NCI-H1417 (cell line): ENCODE data around the gene MYO16.
"Not testable (repeated sequence)": the region's sequence is repeated elsewhere in the genome, so short reads cannot be mapped to it uniquely, and the experiment has no call there.

Experiments
- DNase-seq, 3 experiments: peaks; one replicate each; lab custom pipeline; 2025; lab: John Stamatoyannopoulos, UW

The MYO16 gene

DNA sequence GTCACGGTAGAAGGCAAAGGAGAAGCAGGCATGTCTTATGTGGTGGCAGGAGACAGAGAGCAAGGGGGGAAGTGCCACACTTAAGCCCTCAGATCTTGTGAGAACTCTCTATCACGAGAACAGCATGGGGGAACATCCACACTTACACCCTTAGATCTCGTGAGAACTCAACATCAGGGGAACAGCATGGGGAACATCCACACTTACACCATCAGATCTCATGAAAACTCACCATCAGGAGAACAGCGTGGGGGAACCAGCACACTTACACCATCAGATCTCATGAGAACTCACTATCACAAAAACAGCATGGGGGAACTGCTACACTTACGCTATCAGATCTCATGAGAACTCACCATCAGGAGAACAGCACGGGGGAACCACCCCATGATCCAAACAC is 445.0 kb downstream of the MYO16 start:
- no peak for DNase-seq

- DNase-seq: no peak
Observed at GRCh38 chr13:109074853-109075252, 445.4 kb downstream of the MYO16 start.

DNA sequence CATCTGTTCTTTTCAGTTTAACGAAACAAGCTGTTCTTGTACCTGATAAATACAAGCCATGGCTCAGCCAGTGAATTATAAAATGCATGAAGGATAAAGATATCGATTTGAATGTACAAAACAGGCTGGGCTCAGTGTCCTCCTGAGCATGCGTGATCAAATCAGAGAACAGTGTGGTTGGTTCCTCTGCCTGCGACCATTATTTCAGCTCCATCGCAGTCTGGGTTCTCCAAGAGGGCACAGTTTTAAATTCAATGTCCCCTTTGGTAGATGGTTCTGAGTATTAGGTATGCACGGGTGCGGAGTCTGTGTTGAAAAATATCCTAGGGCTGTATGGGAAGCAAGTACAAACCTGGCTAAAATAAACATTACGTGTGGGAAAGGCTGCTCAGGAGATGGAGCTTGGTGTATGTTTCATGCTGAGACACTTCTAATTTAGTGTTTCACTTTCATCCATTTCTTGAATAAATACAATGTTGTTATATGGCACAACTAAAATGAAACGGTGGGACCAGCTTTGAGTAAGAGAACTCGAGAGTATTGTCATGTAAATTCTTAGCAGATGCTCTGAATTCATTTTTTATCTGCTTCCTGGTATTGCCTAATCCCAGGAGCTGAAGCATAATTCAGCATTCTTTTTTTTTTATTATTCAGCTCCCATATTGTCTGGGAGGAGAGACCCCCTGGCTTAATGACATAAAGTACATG is 458.7 kb downstream of the MYO16 start:
- peak in 2 of 3 experiments; percentile 28 to 32 for DNase-seq

GRCh38 chr13:109088624-109088917 is 459.2 kb downstream of the MYO16 start:
- no peak for DNase-seq

DNA sequence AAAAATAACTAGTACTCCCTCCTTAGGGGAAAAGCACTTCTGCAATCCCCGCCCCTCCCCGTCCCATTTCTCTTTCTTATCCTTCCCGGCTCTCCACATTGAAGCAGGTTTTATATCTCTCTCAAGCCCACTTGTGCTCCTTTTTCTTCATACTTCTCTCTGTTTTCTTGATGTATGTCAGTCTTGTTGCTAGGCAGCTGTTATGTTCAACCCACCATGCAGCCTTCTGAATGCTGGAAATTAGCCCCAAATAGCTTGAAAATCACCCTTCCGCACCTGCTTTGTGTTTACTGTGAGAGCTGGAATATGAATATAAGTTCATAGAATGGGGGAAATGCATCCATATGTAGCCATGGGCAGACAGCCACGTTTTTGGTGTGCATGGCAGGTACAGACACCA is 461.4 kb downstream of the MYO16 start:
- DNase-seq: peak in 2 of 3 experiments; percentile 12 to 66

DNA sequence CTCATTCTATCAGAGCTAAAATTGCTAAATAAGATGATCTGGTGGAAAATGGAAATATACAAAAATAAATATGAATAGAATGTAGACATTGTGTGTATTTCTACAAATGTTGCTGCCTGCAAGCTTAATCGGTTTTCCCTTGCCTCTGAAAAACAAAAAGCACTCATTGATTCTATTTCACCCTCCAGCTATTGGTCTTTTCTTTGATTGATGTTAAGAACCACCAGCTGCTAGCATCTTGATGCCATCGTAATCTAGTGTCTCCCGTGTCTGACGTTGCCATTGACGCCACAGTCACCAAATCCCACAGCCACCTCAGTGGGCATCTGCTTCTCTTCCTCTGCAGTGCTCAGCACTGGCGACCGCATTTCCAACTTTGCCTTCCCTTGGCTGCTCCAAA is 461.8 kb downstream of the MYO16 start:
- peak in 1 of 3 experiments; percentile 60 for DNase-seq

DNA sequence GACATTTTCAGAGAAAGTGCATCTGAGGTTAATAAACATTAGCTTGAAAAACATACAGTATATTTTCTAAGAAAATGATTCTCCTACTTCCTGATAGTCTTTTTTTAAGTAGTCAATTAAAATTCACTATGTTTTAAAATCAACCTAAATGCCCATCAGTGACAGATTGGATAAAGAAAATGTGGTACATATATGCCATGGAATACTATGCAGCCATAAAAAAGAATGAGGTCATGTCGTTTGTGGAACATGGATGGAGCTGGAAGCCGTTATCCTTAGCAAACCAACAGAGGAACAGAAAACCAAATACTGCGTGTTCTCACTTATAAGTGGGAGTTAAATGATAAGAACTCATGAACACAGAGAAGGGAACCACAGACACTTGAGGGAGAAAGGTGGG is 462.8 kb downstream of the MYO16 start:
- not testable (repeated sequence) for DNase-seq

DNA sequence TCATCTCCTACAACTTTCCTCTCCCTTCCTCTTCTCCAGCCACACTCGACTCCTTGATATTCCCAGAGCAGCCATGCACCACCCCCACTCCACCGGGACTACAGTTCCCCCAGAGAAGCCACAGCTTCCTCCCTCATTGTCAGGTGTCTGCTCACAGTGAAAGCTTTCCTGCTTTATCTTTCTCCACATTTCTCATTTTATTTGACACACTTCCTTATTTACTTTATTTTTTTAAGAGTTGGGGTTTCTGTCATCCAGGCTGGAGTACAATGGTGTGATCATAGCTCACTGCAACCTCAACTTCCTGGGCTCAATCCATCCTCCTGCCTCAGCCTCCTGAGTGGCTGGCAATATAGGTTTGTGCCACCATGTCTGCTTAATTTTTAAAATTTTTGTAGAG is 464.6 kb downstream of the MYO16 start:
- DNase-seq: no peak

GRCh38 chr13:109095126-109095525 is 465.7 kb downstream of the MYO16 start:
- DNase-seq: no peak

DNA sequence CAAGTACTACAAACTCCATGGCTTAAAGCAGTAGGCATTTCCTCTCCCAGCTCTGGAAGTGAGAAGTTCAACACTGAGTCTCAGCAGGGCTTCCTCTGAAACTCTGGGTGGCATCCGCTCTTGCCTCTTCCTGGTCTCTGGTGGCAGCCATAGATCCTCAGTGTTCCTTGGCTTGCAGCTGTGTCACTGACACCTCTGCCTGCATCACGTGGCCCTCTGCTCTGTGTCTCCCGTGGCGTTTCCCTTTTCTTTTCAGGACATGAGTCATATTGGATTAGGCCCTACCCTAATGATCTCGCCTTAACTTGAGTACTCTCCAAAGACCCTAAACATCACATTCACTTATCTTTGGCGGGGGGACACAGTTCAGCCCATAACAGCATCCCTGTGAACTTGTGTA is 466.7 kb downstream of the MYO16 start:
- DNase-seq: no peak

GRCh38 chr13:109100705-109101304 is 471.4 kb downstream of the MYO16 start:
- peak in 1 of 3 experiments; percentile 63 for DNase-seq

GRCh38 chr13:109101550-109102144 is 472.2 kb downstream of the MYO16 start:
- DNase-seq: no peak

DNA sequence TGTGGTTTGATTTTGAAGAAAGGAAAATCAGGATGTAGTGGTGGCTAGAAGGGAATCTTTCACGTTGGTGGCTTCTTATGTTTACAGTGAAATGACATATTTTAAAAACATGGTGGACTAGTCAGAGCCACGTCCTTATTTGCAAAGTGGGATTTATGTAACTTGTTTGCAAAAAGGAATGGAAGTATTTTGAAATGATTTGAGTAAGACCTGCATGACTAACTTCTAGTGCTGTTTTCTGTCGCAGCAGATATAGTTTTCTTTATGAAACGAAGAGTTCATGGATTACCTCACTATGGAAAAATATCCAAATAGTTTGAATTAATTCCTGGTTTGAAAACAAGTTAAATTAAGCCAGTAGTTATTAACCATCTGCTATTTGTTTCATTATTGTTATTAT is 476.5 kb downstream of the MYO16 start:
- no peak for DNase-seq

DNA sequence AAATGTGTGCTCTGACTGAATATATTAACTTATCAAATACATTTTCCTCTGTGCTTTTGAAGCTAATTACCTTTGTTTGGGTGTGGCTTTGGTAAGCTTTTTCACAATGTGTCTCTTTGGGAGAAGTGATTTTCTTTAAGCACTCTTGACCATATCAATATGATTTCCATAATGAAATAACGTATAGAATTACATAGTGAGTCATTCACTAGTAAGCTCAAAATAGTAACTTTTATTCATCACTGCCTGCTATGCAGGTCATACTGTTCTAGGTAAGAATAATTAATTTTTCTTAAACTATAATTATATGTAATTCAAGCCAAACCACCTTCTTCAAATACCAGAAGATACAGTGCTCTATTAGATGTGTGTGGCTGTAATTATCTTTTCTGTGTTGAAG is 480.7 kb downstream of the MYO16 start:
- DNase-seq: peak in 1 of 3 experiments; percentile 63

GRCh38 chr13:109111141-109111540 is 481.7 kb downstream of the MYO16 start:
- no peak for DNase-seq

DNA sequence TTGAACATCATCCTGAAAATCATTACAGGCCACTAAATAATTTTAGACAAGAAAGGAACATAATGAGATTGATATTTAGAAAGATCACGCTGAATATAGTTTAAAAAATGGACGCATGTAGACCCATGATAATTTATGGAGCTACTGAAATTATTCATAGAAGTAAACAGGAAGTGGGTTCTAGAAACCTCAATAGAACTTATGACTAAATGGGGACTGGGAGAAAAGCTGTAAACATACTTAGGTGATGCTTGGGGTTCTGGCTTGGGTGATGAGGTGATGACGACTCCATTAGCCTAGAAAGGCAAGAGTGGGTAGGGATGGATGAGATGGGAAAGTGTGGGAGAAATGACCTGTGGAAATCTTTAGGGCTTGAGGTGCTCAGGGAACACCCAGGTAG is 484.0 kb downstream of the MYO16 start:
- DNase-seq: no peak

- DNase-seq: no peak
Observed at GRCh38 chr13:109114162-109114561, 484.8 kb downstream of the MYO16 start.

GRCh38 chr13:109114991-109115390 is 485.6 kb downstream of the MYO16 start:
- DNase-seq: no peak

DNA sequence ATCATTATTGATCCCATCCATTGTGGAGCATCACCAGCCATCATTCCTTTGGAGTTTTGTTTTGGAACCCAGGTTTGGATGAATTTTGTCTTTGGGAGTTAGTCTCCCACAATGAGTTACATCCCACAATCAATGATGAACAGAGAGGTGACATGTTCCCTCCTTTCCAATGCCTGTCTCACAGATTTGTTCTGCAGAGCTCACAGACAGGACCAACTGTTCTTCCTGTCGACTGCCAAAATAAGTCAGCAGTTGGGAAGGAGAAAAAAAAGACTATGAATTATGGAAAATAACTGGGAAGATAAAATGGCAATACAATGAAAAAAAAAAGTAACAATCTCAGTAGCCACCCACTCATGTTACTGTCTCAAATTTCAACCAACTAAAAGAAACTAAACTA is 489.1 kb downstream of the MYO16 start:
- DNase-seq: no peak

- no peak for DNase-seq
Observed at GRCh38 chr13:109119896-109120295, 490.5 kb downstream of the MYO16 start.

DNA sequence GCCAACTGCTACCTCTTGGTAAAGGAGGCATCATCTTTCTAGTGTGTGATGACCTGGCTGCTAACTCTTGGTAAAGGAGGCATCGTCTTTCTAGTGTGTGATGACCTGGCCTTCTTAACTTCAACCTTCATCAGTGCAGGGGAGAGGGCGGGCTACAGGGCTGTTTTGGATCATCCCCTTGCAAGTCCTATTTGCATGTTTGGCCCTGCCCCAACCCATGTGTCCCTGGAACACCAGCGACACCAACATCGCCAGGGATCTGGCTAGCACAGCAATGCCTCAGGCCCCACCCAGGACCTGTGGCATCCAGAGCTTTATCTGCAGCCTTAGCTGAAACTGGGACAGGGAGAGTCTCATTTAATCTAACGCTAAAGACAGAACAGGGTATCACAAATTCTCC is 492.4 kb downstream of the MYO16 start:
- no peak for DNase-seq

DNA sequence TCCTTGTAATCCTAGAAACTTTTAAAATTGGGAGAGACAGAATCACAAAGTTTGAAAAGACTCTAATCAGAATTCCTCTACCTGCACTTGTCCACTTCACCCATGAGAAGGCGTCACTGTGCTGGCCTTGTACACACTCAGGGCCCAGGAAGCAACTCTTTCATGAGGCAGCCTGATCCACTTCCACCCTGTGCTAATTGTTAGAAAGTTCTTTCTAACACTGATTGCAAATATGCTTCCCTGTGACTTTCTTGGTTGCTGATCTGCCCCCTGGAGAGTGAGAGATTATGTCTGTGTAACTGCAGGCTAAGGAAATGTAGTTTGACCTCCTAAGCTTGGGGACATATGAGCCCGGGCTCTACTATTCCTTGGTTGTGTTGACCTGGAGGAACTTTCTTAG is 494.6 kb downstream of the MYO16 start:
- no peak for DNase-seq

- no peak for DNase-seq
Observed at GRCh38 chr13:109126178-109126577, 496.8 kb downstream of the MYO16 start.
